Stimulated activated CD8-positive, alpha-beta memory T cell treated with anti-CD3 and anti-CD28 coated beads, Interleukin-15, amount 100 ng/mL, for 24 hours (primary cell): ENCODE data around the gene OSGEPL1.
"Not testable (repeated sequence)": the region's sequence is repeated elsewhere in the genome, so short reads cannot be mapped to it uniquely, and the experiment has no call there.

Source experiments
- DNase-seq: peaks from one replicate; pipeline ENCODE4 v3.0.0-alpha.2; 2020; ENCODE audit warnings: low read depth

The OSGEPL1 gene, protein sequence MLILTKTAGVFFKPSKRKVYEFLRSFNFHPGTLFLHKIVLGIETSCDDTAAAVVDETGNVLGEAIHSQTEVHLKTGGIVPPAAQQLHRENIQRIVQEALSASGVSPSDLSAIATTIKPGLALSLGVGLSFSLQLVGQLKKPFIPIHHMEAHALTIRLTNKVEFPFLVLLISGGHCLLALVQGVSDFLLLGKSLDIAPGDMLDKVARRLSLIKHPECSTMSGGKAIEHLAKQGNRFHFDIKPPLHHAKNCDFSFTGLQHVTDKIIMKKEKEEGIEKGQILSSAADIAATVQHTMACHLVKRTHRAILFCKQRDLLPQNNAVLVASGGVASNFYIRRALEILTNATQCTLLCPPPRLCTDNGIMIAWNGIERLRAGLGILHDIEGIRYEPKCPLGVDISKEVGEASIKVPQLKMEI

DNA sequence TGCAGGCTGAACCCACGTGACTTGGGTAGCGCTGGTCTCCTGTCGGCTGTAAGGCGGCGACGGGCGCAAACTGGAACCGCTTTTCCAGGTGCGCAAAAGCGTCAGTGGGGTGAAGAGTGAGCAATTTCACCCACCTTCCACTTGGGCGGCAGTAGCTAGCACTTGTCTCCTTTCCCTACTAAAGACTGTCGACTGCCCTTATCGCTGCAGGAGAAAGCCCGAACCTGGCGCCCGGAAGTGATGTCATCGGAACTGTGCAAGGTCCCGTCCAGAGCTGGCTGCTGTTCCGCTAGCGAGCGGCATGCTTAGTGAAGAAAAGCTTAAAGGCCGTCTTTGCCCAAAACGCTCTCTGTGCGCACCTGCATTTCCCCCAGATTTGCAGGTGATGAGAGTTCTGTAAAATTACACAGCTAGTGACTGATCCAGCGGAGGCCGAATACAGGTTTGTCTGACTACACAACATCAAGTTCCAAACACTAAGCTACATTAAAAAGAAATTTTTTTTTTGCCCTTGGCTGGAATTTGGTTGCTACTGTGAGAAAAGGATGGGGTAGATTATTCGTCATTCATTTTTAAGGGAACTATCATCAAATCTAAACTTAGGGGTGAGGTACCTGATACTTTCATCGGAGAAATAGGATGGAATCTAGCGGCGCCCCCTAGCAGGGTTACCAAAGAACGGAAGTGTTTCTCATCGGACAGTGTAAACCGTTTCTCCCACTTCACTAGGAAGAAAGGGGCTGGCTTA lies at the start of gene OSGEPL1:
TSS of gene OSGEPL1 (minus strand) at position 242 of the 748 bp plus-strand sequence. CDS start 1,152 bp downstream, outside the sequence.
- peak; percentile 80 for DNase-seq

GRCh38 chr2:189803431-189803830 lies 40.8 kb upstream of the OSGEPL1 start:
- DNase-seq = no peak

DNA sequence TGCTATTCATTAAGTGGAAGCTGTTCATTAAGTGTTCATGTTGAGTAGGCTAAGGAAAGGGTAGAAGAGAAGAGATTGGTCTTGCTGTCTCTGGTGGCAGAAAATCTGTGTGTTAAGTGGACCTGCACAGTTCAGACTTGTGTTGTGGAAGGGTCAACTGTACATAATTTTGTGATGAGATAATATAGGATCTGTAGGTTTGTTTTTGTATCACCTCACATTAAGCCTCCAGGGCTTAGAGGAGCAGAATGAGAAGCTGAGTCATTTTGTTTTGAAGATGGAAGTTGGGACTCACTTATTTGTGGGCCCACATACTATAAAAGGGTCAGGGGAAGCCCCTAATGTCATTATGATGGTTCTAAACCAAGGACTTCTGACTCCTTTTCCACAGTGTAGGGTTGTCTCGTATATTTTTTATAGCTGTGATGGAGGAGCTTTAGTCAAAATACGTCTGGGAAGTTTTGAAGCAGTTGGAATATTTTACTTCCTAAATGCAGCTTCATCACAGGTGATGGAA lies 39.9 kb upstream of the OSGEPL1 start:
- no peak for DNase-seq

GRCh38 chr2:189799531-189799930 lies 36.9 kb upstream of the OSGEPL1 start:
- no peak for DNase-seq

- DNase-seq = no peak
These were observed 36.4 kb upstream of the OSGEPL1 start for GRCh38 chr2:189799030-189799331.

DNA sequence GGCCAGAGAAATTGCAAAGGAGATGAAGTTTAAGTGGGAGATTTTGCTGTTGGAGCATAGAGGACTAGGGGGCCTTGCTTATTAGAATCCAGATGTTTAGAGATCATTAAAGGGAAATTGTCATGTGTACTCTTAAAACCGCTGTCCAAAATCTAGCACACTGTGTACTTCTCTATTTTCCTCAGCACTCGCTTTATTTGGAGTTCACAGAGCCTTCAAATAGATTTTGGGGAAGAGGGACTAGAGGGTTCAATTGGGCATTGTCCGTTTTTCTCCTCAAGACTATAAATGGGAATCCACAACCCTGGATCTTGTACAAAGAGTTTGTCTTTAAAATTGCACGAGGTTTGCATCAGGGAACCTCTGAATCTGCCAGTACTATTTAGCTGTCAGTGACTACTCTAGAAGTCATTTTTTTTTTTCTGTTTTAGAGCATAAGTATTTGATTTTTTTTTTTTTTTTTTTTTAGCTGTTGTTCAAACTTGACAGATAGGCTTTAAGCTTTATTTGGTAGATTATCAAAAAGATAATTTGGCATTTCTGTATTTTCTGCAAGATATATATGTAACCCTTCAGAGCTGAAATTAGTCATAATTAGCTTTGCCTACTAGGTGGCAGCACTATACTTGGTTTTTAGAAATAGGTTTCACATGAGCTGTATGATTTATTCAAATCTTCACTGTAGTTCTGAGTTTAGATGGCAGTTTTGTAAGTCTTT lies 35.9 kb upstream of the OSGEPL1 start:
- no peak for DNase-seq

DNA sequence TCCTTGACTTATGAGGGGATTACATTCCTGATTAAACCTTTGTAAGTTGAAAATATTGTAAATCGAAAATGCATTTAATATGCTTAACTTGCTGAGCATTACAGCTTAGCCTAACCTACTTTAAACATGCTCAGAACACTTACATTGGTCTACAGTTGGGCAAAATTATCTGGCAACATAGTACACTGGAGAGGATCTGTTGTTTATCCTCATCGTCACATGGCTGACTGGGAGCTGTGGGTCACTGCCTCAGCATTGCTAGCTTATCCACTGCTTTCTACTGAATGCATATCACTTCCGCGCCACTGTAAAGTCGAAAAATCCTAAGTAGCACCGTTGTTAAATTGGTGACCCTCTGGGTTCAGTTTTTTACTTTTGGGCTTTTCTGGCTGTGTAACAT lies 35.3 kb upstream of the OSGEPL1 start:
- no peak for DNase-seq

DNA sequence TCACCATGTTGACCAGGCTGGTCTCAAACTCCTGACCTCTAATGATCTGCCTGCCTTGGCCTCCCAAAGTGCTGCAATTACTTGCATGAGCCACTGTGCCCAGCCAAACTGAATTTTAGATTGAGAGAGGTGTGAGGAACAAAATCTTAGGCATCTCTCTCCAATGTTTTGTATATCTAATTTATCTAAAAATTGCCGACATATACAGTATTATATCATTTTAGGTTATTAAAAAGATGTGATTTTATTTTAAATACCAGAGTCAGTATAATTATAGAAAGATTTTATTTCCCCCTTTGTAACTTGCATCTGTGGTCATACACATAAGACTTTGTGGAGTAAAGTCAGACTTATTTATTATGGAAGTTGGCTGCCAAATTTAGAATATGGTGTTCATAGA lies 31.7 kb upstream of the OSGEPL1 start:
- no peak for DNase-seq

DNA sequence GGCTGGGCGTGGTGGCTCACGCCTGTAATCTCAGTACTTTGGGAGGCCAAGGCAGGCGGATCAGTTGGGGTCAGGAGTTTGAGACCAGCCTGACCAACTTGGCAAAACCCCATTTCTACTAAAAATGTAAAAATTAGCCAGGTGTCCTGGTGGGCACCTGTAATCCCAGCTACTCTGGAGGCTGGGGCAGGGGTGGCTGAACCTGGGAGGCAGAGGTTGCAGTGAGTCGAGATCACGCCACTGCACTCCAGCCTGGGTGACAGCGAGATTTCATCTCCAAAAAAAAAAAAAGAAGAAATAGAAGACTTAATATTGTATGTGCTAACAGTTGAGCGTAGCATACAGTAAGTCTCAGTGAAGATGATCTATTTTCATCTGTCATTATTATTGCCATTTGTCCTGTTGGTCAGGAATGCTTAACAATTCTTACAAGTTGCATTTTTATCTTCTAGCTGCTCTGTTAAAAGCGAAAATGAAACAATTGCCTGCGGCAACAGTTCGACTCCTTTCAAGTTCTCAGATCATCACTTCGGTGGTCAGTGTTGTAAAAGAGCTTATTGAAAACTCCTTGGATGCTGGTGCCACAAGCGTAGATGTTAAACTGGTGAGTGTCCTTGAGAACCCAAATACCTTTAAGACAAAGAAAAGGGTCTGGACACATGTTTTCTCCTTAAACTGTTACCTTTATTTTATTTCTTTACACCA lies 28.9 kb upstream of the OSGEPL1 start:
- DNase-seq = no peak

DNA sequence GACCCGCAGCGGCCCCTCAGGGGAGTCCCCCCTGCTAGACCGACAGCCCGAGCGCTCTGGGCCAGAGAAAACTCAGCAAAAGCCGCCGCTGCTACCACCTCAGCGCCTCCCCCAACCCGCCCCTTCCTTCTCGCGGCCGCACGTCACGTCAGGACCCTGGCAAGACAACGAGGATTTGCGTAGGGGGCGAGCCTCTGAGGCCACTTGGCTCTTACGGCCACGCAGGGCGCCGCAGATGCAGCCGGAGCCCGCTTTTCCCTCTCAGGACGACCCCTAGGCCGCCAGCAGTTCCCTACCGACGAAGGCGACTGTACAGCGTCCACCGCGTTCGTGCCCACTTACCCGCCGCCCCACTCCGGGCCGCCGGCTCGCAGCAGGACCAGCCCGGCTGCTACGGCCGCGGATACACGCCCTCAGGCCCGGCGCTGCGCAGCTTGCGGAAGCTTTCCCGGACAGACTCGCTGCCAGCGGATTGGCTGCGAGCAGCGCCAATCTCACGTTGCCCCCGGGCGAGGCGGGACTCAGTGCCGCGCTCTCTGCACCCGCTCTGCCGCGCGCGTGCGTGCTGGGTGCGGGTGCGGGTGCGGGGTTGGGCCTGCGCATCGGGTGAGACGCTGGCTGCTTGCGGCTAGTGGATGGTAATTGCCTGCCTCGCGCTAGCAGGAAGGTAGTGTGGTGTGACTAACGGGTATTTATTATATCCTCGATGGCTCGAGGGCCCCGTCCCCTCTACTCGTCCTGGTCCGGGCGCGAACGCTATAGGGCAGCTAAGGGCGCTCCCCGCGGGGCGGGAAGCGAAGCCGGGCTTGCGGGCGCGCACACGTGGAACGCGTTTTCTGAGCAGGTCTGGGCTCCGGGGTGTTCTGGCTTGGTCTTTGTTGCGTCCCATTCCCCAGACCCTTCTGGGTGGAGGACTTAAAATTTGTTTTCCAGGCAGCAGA lies 21.6 kb upstream of the OSGEPL1 start, which contains the start of the genes ORMDL1 and PMS1:
TSS of gene ORMDL1 (minus strand) at position 413 of the 941 bp plus-strand sequence. CDS start 1,744 bp downstream, outside the sequence.
TSS of gene PMS1 (plus strand) at position 524 of the 941 bp plus-strand sequence. CDS start 7,360 bp downstream, outside the sequence.
- peak; percentile 84 for DNase-seq

GRCh38 chr2:189783451-189783926 lies 20.9 kb upstream of the OSGEPL1 start:
- DNase-seq = no peak

GRCh38 chr2:189782221-189782671 lies 19.7 kb upstream of the OSGEPL1 start:
- DNase-seq = no peak

DNA sequence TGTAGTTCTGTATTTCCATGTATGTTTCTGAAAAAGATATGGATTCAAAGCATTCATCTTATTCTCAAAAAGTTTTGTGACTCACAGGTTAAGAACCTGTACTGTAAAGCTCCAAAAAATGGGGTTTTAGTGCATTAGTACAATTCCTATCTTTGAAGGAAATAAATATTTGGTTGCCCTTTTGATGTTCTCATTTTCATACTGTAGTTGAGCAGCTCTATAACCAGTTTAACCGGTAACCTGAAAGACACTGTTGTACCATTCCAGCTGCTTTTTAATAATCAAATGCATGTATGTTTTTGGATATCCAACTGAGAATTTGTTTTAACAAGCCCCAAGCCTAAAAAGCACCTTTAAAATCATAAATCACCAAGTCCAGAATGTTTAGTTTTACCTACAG lies 9.6 kb upstream of the OSGEPL1 start:
- DNase-seq = no peak

DNA sequence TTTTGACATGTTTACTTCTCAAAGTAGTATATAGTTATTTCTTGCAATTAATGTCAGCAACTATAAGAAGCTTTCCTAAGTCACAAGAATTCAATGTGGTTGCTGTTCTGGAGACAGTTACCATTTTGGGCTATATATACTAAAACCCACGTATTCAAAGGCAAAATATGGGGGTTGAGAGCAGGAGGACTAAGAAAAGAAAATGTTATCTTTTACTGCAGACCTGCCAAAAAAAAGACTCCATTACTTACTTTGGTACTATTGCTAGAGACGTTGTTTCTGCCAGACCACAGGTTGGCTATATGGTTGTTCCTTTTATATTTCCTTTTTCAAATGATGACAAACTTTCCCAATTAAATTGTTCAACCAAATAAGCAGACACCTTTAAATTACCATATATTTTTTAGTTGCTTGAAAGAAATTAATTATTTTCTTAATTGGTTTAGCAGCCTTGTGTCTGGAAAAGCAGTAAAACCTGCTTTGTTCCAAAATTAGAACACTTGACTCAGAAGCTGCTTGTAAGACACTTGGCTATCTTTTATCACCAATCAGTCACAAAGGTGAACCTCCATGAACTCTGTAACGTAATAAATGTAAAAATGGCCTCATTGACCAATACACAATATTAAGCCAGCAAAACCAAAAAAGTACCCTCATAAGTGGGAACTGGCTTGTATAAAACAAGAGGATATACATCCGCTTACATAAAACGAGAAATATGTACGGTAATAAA lies 8.2 kb upstream of the OSGEPL1 start:
- no peak for DNase-seq

DNA sequence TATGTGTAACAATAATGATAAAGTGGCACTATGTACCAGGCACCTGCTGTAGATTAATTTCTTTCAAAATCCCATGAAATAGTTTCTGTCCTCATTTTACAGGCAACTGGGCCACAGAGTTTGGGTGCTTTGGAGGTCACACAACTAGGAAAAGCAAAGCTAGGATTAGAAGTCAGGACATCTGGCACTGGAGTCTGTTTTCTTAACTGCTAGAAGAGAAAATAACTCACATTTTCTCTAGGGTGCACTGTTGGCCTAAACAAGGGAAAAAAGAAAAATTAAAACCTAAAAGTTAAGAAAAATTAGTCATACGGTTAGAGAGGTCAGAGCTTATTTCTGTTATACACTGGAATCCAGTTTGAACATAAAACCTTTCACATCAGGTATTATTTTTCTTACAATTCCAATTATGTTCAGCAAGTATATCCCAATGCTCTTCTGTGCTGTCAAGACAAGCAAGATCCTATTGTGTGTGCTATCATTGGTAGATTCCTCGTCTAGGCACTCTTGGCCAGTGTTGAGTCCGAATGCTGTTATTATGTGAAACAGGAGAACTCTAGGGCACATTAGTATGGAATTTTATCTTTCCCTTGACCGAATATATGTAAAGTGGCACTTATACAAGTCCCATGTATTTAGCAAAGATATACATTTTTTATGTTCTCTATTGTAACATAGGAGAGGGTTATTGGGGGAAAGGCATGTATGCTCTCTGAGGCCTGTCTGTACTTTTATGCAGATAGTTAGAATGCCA lies 1.5 kb upstream of the OSGEPL1 start:
- DNase-seq = no peak

- no peak for DNase-seq
These were observed 402 bp downstream of the OSGEPL1 start for GRCh38 chr2:189762229-189762550.

GRCh38 chr2:189760154-189760553 lies 2.4 kb downstream of the OSGEPL1 start:
- DNase-seq = not testable (repeated sequence)

GRCh38 chr2:189756311-189756952 lies 6.2 kb downstream of the OSGEPL1 start:
- no peak for DNase-seq
